ENCODE data around the gene OXT.

OXT gene

GRCh38 chr20:3101251-3101650, 29.8 kb downstream of the OXT start:
- Histone ChIP-seq H3K36me3 (ENCODE audit: control insufficient read depth in 5 of 5, insufficient read depth in 5 of 5, low read length in 5 of 5) (no peaks in the 10 kb centered on the region), H3K27ac (ENCODE audit: low read depth, low read length) (no peak overlapping the region), H3K9me3 (ENCODE audit: control insufficient read depth in 5 of 5, low read length in 5 of 5) (no peaks in the 10 kb centered on the region), H3K4me1 (ENCODE audit: control insufficient read depth in 5 of 5, insufficient read depth in 5 of 5, low read length in 5 of 5) (no peaks in the 10 kb centered on the region), H3K4me3 (ENCODE audit: low read depth in 1 of 5, low read length in 5 of 5) (no peak overlapping the region), H3K27me3 (ENCODE audit: control insufficient read depth in 5 of 5, insufficient read depth in 4 of 5, low read length in 5 of 5) (no peaks in the 10 kb centered on the region), H3K9ac (ENCODE audit: low read length in 5 of 5) (no peak overlapping the region)

- peaks cover 0 to 5% (median 4%) of the 10 kb centered on the region in 5 donors for H3K4me1 ChIP-seq (ENCODE audit: control insufficient read depth in 5 of 5, insufficient read depth in 5 of 5, low read length in 5 of 5)
- H3K9ac ChIP-seq (ENCODE audit: low read length in 5 of 5) = no peak overlapping the region
- peaks cover 0 to 3% (median 0%) of the 10 kb centered on the region in 5 donors for H3K36me3 ChIP-seq (ENCODE audit: control insufficient read depth in 5 of 5, insufficient read depth in 5 of 5, low read length in 5 of 5)
- H3K27me3 ChIP-seq (ENCODE audit: control insufficient read depth in 5 of 5, insufficient read depth in 4 of 5, low read length in 5 of 5) = no peaks in the 10 kb centered on the region
- H3K4me3 ChIP-seq (ENCODE audit: low read depth in 1 of 5, low read length in 5 of 5) = no peak overlapping the region
- H3K27ac ChIP-seq (ENCODE audit: low read depth, low read length) = no peak overlapping the region
- H3K9me3 ChIP-seq (ENCODE audit: control insufficient read depth in 5 of 5, low read length in 5 of 5) = no peaks in the 10 kb centered on the region
These were observed 30.5 kb downstream of the OXT start for GRCh38 chr20:3101737-3102574.

GRCh38 chr20:3102575-3103368, 31.4 kb downstream of the OXT start:
- Histone ChIP-seq H3K27me3 (ENCODE audit: control insufficient read depth in 5 of 5, insufficient read depth in 4 of 5, low read length in 5 of 5) (no peaks in the 10 kb centered on the region), H3K36me3 (ENCODE audit: control insufficient read depth in 5 of 5, insufficient read depth in 5 of 5, low read length in 5 of 5) (peaks cover 0 to 11% (median 7%) of the 10 kb centered on the region in 5 donors), H3K9ac (ENCODE audit: low read length in 5 of 5) (no peak overlapping the region), H3K4me3 (ENCODE audit: low read depth in 1 of 5, low read length in 5 of 5) (no peak overlapping the region), H3K9me3 (ENCODE audit: control insufficient read depth in 5 of 5, low read length in 5 of 5) (no peaks in the 10 kb centered on the region), H3K27ac (ENCODE audit: low read depth, low read length) (no peak overlapping the region), H3K4me1 (ENCODE audit: control insufficient read depth in 5 of 5, insufficient read depth in 5 of 5, low read length in 5 of 5) (peaks cover 0 to 5% (median 4%) of the 10 kb centered on the region in 5 donors)

GRCh38 chr20:3103369-3104032, 32.1 kb downstream of the OXT start:
- Histone ChIP-seq H3K36me3 (ENCODE audit: control insufficient read depth in 5 of 5, insufficient read depth in 5 of 5, low read length in 5 of 5) (peaks cover 0 to 13% (median 10%) of the 10 kb centered on the region in 5 donors), H3K27ac (ENCODE audit: low read depth, low read length) (no peak overlapping the region), H3K4me1 (ENCODE audit: control insufficient read depth in 5 of 5, insufficient read depth in 5 of 5, low read length in 5 of 5) (peaks cover 0 to 5% (median 4%) of the 10 kb centered on the region in 5 donors), H3K4me3 (ENCODE audit: low read depth in 1 of 5, low read length in 5 of 5) (no peak overlapping the region), H3K9ac (ENCODE audit: low read length in 5 of 5) (no peak overlapping the region), H3K9me3 (ENCODE audit: control insufficient read depth in 5 of 5, low read length in 5 of 5) (no peaks in the 10 kb centered on the region), H3K27me3 (ENCODE audit: control insufficient read depth in 5 of 5, insufficient read depth in 4 of 5, low read length in 5 of 5) (no peaks in the 10 kb centered on the region)

- Histone ChIP-seq H3K4me3 (ENCODE audit: low read depth in 1 of 5, low read length in 5 of 5) (no peak overlapping the region), H3K27ac (ENCODE audit: low read depth, low read length) (no peak overlapping the region), H3K27me3 (ENCODE audit: control insufficient read depth in 5 of 5, insufficient read depth in 4 of 5, low read length in 5 of 5) (no peaks in the 10 kb centered on the region), H3K9me3 (ENCODE audit: control insufficient read depth in 5 of 5, low read length in 5 of 5) (no peaks in the 10 kb centered on the region), H3K36me3 (ENCODE audit: control insufficient read depth in 5 of 5, insufficient read depth in 5 of 5, low read length in 5 of 5) (peaks cover 0 to 30% (median 26%) of the 10 kb centered on the region in 5 donors), H3K4me1 (ENCODE audit: control insufficient read depth in 5 of 5, insufficient read depth in 5 of 5, low read length in 5 of 5) (peaks cover 0 to 9% (median 4%) of the 10 kb centered on the region in 5 donors), H3K9ac (ENCODE audit: low read length in 5 of 5) (no peak overlapping the region)
These were observed 34.1 kb downstream of the OXT start for GRCh38 chr20:3105256-3106137.

GRCh38 chr20:3106185-3106584, 34.8 kb downstream of the OXT start:
- Histone ChIP-seq H3K4me1 (ENCODE audit: control insufficient read depth in 5 of 5, insufficient read depth in 5 of 5, low read length in 5 of 5) (peaks cover 0 to 9% (median 4%) of the 10 kb centered on the region in 5 donors), H3K4me3 (ENCODE audit: low read depth in 1 of 5, low read length in 5 of 5) (no peak overlapping the region), H3K36me3 (ENCODE audit: control insufficient read depth in 5 of 5, insufficient read depth in 5 of 5, low read length in 5 of 5) (peaks cover 0 to 36% (median 26%) of the 10 kb centered on the region in 5 donors), H3K9me3 (ENCODE audit: control insufficient read depth in 5 of 5, low read length in 5 of 5) (no peaks in the 10 kb centered on the region), H3K27ac (ENCODE audit: low read depth, low read length) (no peak overlapping the region), H3K27me3 (ENCODE audit: control insufficient read depth in 5 of 5, insufficient read depth in 4 of 5, low read length in 5 of 5) (no peaks in the 10 kb centered on the region), H3K9ac (ENCODE audit: low read length in 5 of 5) (no peak overlapping the region)

- peaks cover 0 to 9% (median 4%) of the 10 kb centered on the region in 5 donors for H3K4me1 ChIP-seq (ENCODE audit: control insufficient read depth in 5 of 5, insufficient read depth in 5 of 5, low read length in 5 of 5)
- H3K4me3 ChIP-seq (ENCODE audit: low read depth in 1 of 5, low read length in 5 of 5) = no peak overlapping the region
- H3K9ac ChIP-seq (ENCODE audit: low read length in 5 of 5) = no peak overlapping the region
- peaks cover 0 to 36% (median 26%) of the 10 kb centered on the region in 5 donors for H3K36me3 ChIP-seq (ENCODE audit: control insufficient read depth in 5 of 5, insufficient read depth in 5 of 5, low read length in 5 of 5)
- H3K27ac ChIP-seq (ENCODE audit: low read depth, low read length) = no peak overlapping the region
- H3K27me3 ChIP-seq (ENCODE audit: control insufficient read depth in 5 of 5, insufficient read depth in 4 of 5, low read length in 5 of 5) = no peaks in the 10 kb centered on the region
- no peaks in the 10 kb centered on the region for H3K9me3 ChIP-seq (ENCODE audit: control insufficient read depth in 5 of 5, low read length in 5 of 5)
These were observed 35.4 kb downstream of the OXT start for GRCh38 chr20:3106658-3107463.

GRCh38 chr20:3107464-3108025, 36.1 kb downstream of the OXT start:
- H3K4me3 ChIP-seq (ENCODE audit: low read depth in 1 of 5, low read length in 5 of 5) = no peak overlapping the region
- H3K9me3 ChIP-seq (ENCODE audit: control insufficient read depth in 5 of 5, low read length in 5 of 5) = no peaks in the 10 kb centered on the region
- no peak overlapping the region for H3K27ac ChIP-seq (ENCODE audit: low read depth, low read length)
- peaks cover 0 to 9% (median 4%) of the 10 kb centered on the region in 5 donors for H3K4me1 ChIP-seq (ENCODE audit: control insufficient read depth in 5 of 5, insufficient read depth in 5 of 5, low read length in 5 of 5)
- H3K36me3 ChIP-seq (ENCODE audit: control insufficient read depth in 5 of 5, insufficient read depth in 5 of 5, low read length in 5 of 5) = peaks cover 0 to 36% (median 26%) of the 10 kb centered on the region in 5 donors
- H3K27me3 ChIP-seq (ENCODE audit: control insufficient read depth in 5 of 5, insufficient read depth in 4 of 5, low read length in 5 of 5) = no peaks in the 10 kb centered on the region
- no peak overlapping the region for H3K9ac ChIP-seq (ENCODE audit: low read length in 5 of 5)
